Measurements from ENCODE around the gene MRPL4. TPM values are rescaled to one million over a fixed set of nuclear protein-coding genes. Genes with fewer than 3 reads are reported as not detected.
"Not testable (repeated sequence)": the region's sequence is repeated elsewhere in the genome, so short reads cannot be mapped to it uniquely, and the experiment has no call there.

The MRPL4 gene
- total RNA-seq, 1 experiment from 2014 or later = 66.9 TPM

DNA sequence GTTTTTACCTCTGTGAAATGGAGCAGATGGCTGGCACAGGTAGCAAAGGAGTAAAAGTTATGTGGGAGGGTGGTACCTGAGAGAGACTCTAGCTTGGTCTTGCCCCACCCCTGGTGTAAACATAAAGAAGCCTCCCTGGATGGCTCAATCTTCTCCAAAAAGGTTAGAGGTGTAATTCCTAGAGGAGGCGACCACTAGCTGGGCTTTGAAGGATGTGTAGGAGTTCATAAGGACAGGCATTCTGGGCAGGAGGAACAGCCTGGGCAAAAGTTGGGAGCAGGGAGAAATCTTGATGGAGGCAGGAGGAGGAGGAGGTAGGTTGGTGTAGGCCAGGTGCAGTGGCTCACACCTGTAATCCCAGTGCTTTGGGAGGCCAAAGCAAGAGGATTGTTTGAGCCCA is 26.9 kb downstream of the MRPL4 start:
- DNase-seq (ENCODE audit: low read depth, low spot score) = no peak
- in situ Hi-C loops (cut with HindIII; ENCODE audit: low pct_unique_long_range_greater_than_20kb, low sequenced_read_pairs) = no loop called here

- no peak for DNase-seq (ENCODE audit: low read depth, low spot score)
These were observed 27.9 kb downstream of the MRPL4 start for GRCh38 chr19:10279737-10280442.

GRCh38 chr19:10282043-10282442 is 30.0 kb downstream of the MRPL4 start:
- in situ Hi-C loops (cut with HindIII; ENCODE audit: low pct_unique_long_range_greater_than_20kb, low sequenced_read_pairs); DNase-seq (ENCODE audit: low read depth, low spot score): not testable (repeated sequence)

More at GRCh38 chr19:10279737-10280442, 27.9 kb downstream of the MRPL4 start:
- in situ Hi-C loops (cut with HindIII; ENCODE audit: low pct_unique_long_range_greater_than_20kb, low sequenced_read_pairs) = no loop called here

DNA sequence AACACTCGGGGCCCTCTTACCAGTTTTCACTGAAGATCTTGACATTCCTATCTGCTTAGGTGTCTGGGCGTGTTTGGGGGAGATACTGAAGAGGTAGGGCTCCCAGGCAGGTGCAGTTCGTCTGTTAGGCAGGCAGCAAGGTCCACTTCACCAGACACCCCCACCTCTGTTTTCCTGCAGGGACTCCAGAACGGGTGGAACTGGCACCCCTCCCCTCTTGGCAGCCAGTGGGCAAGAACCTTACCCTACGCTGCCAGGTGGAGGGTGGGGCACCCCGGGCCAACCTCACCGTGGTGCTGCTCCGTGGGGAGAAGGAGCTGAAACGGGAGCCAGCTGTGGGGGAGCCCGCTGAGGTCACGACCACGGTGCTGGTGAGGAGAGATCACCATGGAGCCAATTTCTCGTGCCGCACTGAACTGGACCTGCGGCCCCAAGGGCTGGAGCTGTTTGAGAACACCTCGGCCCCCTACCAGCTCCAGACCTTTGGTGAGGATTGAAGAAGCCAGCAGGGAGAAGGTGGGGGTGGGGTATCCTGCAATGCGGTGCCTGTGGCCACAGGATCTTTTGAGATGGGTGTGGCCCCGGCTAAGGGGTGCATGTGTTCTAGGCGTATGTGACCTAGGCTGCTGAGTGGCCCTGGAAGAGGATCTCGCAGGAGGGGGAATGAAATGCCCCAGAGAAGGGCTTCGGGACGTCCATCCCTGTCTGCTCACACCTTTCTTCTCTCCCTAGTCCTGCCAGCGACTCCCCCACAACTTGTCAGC is 31.5 kb downstream of the MRPL4 start:
- in situ Hi-C loops (cut with HindIII; ENCODE audit: low pct_unique_long_range_greater_than_20kb, low sequenced_read_pairs) = no loop called here
- DNase-seq (ENCODE audit: low read depth, low spot score) = no peak

- in situ Hi-C loops (cut with HindIII; ENCODE audit: low pct_unique_long_range_greater_than_20kb, low sequenced_read_pairs) = no loop called here
- DNase-seq (ENCODE audit: low read depth, low spot score) = no peak
These were observed 32.3 kb downstream of the MRPL4 start for GRCh38 chr19:10284065-10284959.

- in situ Hi-C loops (cut with HindIII; ENCODE audit: low pct_unique_long_range_greater_than_20kb, low sequenced_read_pairs) = no loop called here
- DNase-seq (ENCODE audit: low read depth, low spot score) = no peak
These were observed 32.9 kb downstream of the MRPL4 start for GRCh38 chr19:10284960-10285278.

GRCh38 chr19:10285393-10285792 is 33.4 kb downstream of the MRPL4 start:
- no peak for DNase-seq (ENCODE audit: low read depth, low spot score)
- in situ Hi-C loops (cut with HindIII; ENCODE audit: low pct_unique_long_range_greater_than_20kb, low sequenced_read_pairs) = no loop called here

- in situ Hi-C loops (cut with HindIII; ENCODE audit: low pct_unique_long_range_greater_than_20kb, low sequenced_read_pairs) = no loop called here
- no peak for DNase-seq (ENCODE audit: low read depth, low spot score)
These were observed 35.1 kb downstream of the MRPL4 start, which contains the start of gene ICAM4 for GRCh38 chr19:10286803-10287737. TSS of gene ICAM4 (plus strand) at chr19:10286955. CDS start at chr19:10287013, 58 bp downstream.

DNA sequence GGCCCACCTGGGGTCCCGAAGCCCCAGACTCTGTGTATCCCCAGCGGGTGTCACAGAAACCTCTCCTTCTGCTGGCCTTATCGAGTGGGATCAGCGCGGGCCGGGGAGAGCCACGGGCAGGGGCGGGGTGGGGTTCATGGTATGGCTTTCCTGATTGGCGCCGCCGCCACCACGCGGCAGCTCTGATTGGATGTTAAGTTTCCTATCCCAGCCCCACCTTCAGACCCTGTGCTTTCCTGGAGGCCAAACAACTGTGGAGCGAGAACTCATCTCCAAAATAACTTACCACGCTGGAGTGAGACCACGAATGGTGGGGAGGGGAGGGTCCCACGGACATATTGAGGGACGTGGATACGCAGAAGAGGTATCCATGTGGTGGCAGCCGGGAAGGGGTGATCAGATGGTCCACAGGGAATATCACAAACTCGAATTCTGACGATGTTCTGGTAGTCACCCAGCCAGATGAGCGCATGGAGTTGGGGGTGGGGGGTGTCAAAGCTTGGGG is 36.7 kb downstream of the MRPL4 start:
- peak; percentile 69 for DNase-seq (ENCODE audit: low read depth, low spot score)

DNA sequence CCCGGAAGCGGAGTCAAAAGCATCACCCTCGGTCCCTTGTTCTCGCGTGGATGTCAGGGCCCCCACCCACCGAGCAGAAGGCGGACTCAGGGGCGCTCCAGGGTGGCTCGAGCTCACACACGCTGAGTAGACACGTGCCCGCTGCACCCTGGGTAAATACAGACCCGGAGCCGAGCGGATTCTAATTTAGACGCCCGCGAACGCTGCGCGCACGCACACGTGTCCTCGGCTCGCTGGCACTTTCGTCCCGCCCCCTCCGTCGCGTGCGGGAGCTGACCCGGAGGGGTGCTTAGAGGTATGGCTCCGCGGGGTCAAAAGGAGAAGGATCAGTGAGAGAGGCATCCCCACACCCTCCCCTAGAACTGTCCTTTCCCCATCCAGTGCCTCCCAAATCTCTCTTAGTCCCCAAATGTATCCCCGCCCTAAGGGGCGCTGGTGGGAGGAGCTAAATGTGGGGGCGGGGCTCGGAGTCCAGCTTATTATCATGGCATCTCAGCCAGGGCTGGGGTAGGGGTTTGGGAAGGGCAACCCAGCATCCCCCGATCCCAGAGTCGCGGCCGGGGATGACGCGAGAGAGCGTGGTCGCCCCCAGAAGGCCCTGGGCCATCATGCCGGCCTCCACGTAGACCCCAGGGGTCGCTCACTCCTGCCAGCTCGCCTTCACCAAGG is 37.3 kb downstream of the MRPL4 start:
- in situ Hi-C loops (cut with HindIII; ENCODE audit: low pct_unique_long_range_greater_than_20kb, low sequenced_read_pairs) = no loop called here
- peak; percentile 44 for DNase-seq (ENCODE audit: low read depth, low spot score)

More for the DNA sequence above, 36.7 kb downstream of the MRPL4 start:
- in situ Hi-C loops (cut with HindIII; ENCODE audit: low pct_unique_long_range_greater_than_20kb, low sequenced_read_pairs) = no loop called here

GRCh38 chr19:10289836-10290356 is 37.9 kb downstream of the MRPL4 start, which contains the start of gene ICAM5:
TSS of gene ICAM5 (plus strand) at chr19:10289952. CDS start at chr19:10290044, 92 bp downstream.
- DNase-seq (ENCODE audit: low read depth, low spot score) = no peak

GRCh38 chr19:10290357-10290875 is 38.4 kb downstream of the MRPL4 start:
- in situ Hi-C loops (cut with HindIII; ENCODE audit: low pct_unique_long_range_greater_than_20kb, low sequenced_read_pairs) = no loop called here

More at GRCh38 chr19:10289836-10290356, 37.9 kb downstream of the MRPL4 start, which contains the start of gene ICAM5:
- in situ Hi-C loops (cut with HindIII; ENCODE audit: low pct_unique_long_range_greater_than_20kb, low sequenced_read_pairs) = no loop called here

DNA sequence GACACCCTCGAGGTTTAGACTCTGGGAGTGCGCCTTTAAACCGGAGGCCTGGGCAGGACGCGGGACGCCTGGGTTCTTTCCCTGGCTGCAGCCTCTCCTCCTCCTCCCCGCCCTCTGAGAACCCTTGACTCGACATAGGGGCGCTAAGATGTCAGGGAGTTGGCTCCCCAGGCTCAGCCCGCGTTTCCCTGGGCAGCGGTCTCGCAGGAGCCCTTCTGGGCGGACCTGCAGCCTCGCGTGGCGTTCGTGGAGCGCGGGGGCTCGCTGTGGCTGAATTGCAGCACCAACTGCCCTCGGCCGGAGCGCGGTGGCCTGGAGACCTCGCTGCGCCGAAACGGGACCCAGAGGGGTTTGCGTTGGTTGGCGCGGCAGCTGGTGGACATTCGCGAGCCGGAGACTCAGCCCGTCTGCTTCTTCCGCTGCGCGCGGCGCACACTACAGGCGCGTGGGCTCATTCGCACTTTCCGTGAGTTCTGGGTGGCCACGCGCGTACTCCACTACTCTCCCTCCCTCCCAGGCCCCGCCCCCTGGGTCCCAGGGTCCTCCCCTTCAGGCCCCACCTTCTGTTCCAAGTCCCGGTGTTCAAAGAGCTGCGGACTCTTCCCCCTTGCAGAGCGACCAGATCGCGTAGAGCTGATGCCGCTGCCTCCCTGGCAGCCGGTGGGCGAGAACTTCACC is 39.0 kb downstream of the MRPL4 start:
- peak; percentile 55 for DNase-seq (ENCODE audit: low read depth, low spot score)
- in situ Hi-C loops (cut with HindIII; ENCODE audit: low pct_unique_long_range_greater_than_20kb, low sequenced_read_pairs) = no loop called here

More at GRCh38 chr19:10290357-10290875, 38.4 kb downstream of the MRPL4 start:
- DNase-seq (ENCODE audit: low read depth, low spot score) = no peak

DNA sequence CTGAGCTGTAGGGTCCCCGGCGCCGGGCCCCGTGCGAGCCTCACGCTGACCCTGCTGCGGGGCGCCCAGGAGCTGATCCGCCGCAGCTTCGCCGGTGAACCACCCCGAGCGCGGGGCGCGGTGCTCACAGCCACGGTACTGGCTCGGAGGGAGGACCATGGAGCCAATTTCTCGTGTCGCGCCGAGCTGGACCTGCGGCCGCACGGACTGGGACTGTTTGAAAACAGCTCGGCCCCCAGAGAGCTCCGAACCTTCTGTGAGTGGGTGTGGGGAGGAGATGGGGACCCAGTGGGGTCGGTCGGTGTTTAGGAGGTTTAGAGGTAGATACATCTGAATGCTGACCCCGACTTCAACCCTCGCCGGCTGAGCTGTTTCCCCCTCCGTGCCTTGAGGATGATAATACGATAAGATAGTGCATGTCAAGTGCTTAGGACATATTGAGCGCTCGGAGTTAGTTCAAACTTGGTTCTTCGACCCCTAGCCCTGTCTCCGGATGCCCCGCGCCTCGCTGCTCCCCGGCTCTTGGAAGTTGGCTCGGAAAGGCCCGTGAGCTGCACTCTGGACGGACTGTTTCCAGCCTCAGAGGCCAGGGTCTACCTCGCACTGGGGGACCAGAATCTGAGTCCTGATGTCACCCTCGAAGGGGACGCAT is 39.7 kb downstream of the MRPL4 start:
- DNase-seq (ENCODE audit: low read depth, low spot score) = no peak
- in situ Hi-C loops (cut with HindIII; ENCODE audit: low pct_unique_long_range_greater_than_20kb, low sequenced_read_pairs) = no loop called here
